Measurements from ENCODE around the gene KCNQ1.

Gene KCNQ1

GRCh38 chr11:2672553-2673249, 227.9 kb downstream of the KCNQ1 start:
- TF ChIP-seq CTCF (IDR thresholded peaks at IDR 0.05; ENCODE audit: poor library complexity, severe bottlenecking) = no peak
- Histone ChIP-seq H3K9me3 (ENCODE audit: severe bottlenecking) (no peaks in the 10 kb centered on the region), H3K4me3 (ENCODE audit: severe bottlenecking) (no peak overlapping the region), H3K27ac (ENCODE audit: poor library complexity, severe bottlenecking) (no peak overlapping the region), H3K4me1 (ENCODE audit: insufficient read depth, poor library complexity, severe bottlenecking) (no peaks in the 10 kb centered on the region), H3K27me3 (ENCODE audit: insufficient read depth, poor library complexity, severe bottlenecking) (no peaks in the 10 kb centered on the region), H3K36me3 (ENCODE audit: low read depth) (peaks cover under 1% of the 10 kb centered on the region)
- ATAC-seq (ENCODE audit: low read depth) (no peak), DNase-seq (ENCODE audit: low spot score) (no peak)

GRCh38 chr11:2673250-2673610, 228.4 kb downstream of the KCNQ1 start:
- TF ChIP-seq CTCF (IDR thresholded peaks at IDR 0.05; ENCODE audit: poor library complexity, severe bottlenecking) = no peak
- Histone ChIP-seq H3K27me3 (ENCODE audit: insufficient read depth, poor library complexity, severe bottlenecking) (no peaks in the 10 kb centered on the region), H3K36me3 (ENCODE audit: low read depth) (peaks cover 6% of the 10 kb centered on the region), H3K9me3 (ENCODE audit: severe bottlenecking) (peaks cover 2% of the 10 kb centered on the region), H3K4me1 (ENCODE audit: insufficient read depth, poor library complexity, severe bottlenecking) (no peaks in the 10 kb centered on the region), H3K27ac (ENCODE audit: poor library complexity, severe bottlenecking) (no peak overlapping the region), H3K4me3 (ENCODE audit: severe bottlenecking) (no peak overlapping the region)
- ATAC-seq (ENCODE audit: low read depth) (no peak), DNase-seq (ENCODE audit: low spot score) (no peak)

- Histone ChIP-seq H3K4me3 (ENCODE audit: severe bottlenecking) (no peak overlapping the region), H3K36me3 (ENCODE audit: low read depth) (peaks cover 6% of the 10 kb centered on the region), H3K27me3 (ENCODE audit: insufficient read depth, poor library complexity, severe bottlenecking) (no peaks in the 10 kb centered on the region), H3K27ac (ENCODE audit: poor library complexity, severe bottlenecking) (no peak overlapping the region), H3K9me3 (ENCODE audit: severe bottlenecking) (peaks cover 2% of the 10 kb centered on the region), H3K4me1 (ENCODE audit: insufficient read depth, poor library complexity, severe bottlenecking) (no peaks in the 10 kb centered on the region)
- no peak for DNase-seq (ENCODE audit: low spot score)
- ATAC-seq (ENCODE audit: low read depth) = no peak
- no peak for TF ChIP-seq CTCF (IDR thresholded peaks at IDR 0.05; ENCODE audit: poor library complexity, severe bottlenecking)
Observed at GRCh38 chr11:2673871-2674471, 229.2 kb downstream of the KCNQ1 start.

GRCh38 chr11:2674658-2675131, 229.9 kb downstream of the KCNQ1 start:
- Histone ChIP-seq H3K4me3 (ENCODE audit: severe bottlenecking) (no peak overlapping the region), H3K9me3 (ENCODE audit: severe bottlenecking) (peaks cover 2% of the 10 kb centered on the region), H3K4me1 (ENCODE audit: insufficient read depth, poor library complexity, severe bottlenecking) (no peaks in the 10 kb centered on the region), H3K27ac (ENCODE audit: poor library complexity, severe bottlenecking) (no peak overlapping the region), H3K27me3 (ENCODE audit: insufficient read depth, poor library complexity, severe bottlenecking) (no peaks in the 10 kb centered on the region), H3K36me3 (ENCODE audit: low read depth) (peaks cover 6% of the 10 kb centered on the region)
- TF ChIP-seq CTCF (IDR thresholded peaks at IDR 0.05; ENCODE audit: poor library complexity, severe bottlenecking) = no peak
- DNase-seq (ENCODE audit: low spot score) (no peak), ATAC-seq (ENCODE audit: low read depth) (no peak)

GRCh38 chr11:2675540-2675939, 230.7 kb downstream of the KCNQ1 start:
- H3K36me3 ChIP-seq (ENCODE audit: low read depth) = peaks cover 6% of the 10 kb centered on the region
- peaks cover 2% of the 10 kb centered on the region for H3K9me3 ChIP-seq (ENCODE audit: severe bottlenecking)
- DNase-seq (ENCODE audit: low spot score) = no peak

More at GRCh38 chr11:2675540-2675939, 230.7 kb downstream of the KCNQ1 start:
- H3K27me3 ChIP-seq (ENCODE audit: insufficient read depth, poor library complexity, severe bottlenecking) = no peaks in the 10 kb centered on the region
- H3K27ac ChIP-seq (ENCODE audit: poor library complexity, severe bottlenecking) = no peak overlapping the region
- H3K4me1 ChIP-seq (ENCODE audit: insufficient read depth, poor library complexity, severe bottlenecking) = no peaks in the 10 kb centered on the region
- H3K4me3 ChIP-seq (ENCODE audit: severe bottlenecking) = no peak overlapping the region
- no peak for TF ChIP-seq CTCF (IDR thresholded peaks at IDR 0.05; ENCODE audit: poor library complexity, severe bottlenecking)
- peak; percentile 33; the same call in 1 of the 3 replicates for ATAC-seq (ENCODE audit: low read depth)
